ENCODE measurements around the gene SCFD1.
A peak's percentile ranks its signal among the peaks of the same experiment; 100 is the strongest.
"Not testable (repeated sequence)": the region's sequence is repeated elsewhere in the genome, so short reads cannot be mapped to it uniquely, and the experiment has no call there.

The SCFD1 gene

GRCh38 chr14:30673071-30673470 lies 51.0 kb downstream of the SCFD1 start:
- DNase-seq: no peak

DNA sequence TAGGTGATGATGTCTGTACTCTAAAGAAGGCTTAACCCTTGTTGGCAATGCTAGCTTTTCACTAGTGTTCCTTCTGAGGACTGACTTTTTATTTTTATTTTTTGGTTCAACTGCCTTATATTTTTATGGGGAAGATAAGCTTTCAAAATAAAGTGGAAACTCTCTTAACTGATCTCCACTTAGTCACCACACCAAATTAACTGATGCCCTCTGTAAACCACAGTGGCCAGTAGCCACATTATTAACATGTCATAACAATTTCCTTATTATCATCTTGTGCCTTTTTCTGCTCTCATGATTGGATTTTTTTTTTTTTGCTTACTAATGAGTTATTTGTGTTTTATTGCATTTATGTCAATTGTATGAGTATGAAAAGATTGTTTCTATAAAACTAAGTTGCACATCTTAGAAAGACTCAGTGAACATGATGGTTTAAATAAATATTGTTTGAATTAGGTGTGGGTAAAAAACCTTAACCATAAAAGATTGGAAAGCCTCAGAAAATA lies 56.9 kb downstream of the SCFD1 start:
- no peak for DNase-seq

DNA sequence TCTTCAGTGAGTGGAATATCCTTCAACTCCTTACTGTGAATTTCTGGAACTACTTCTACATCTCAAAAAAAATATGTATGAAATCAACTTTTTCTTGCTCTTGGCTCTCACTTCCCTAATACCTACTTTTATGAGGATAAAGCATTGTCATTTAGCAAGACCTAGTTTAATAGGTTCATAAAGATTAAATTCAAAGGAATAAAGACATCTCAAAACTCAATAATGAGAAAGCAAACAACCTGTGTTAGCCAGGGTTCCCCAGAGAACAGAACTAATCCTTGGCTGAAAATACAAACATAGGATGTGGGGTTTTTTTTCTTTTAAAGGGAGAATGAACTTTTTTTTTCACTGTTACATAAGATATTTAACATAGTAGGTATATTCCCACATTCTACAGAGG lies 57.9 kb downstream of the SCFD1 start:
- DNase-seq: no peak

DNA sequence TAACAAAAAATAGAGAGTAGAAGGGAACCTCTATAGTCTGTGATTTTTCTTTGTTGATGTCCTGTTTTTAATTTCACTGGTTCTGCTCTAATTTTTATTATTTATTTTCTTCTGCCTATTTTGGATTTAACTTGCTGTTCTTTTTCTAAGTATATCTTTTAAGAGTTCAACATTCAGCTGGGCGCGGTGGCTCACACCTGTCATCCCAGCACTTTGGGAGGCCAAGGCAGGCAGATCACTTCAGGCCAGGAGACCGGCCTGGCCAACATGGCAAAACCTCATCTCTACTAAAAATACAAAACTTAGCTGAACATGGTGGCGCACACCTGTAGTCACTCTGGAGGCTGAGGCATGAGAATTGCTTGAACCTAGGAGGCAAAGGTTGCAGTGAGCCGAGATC lies 58.7 kb downstream of the SCFD1 start:
- DNase-seq: not testable (repeated sequence)

- no peak for DNase-seq
Measured at GRCh38 chr14:30681752-30682355, 59.7 kb downstream of the SCFD1 start.

DNA sequence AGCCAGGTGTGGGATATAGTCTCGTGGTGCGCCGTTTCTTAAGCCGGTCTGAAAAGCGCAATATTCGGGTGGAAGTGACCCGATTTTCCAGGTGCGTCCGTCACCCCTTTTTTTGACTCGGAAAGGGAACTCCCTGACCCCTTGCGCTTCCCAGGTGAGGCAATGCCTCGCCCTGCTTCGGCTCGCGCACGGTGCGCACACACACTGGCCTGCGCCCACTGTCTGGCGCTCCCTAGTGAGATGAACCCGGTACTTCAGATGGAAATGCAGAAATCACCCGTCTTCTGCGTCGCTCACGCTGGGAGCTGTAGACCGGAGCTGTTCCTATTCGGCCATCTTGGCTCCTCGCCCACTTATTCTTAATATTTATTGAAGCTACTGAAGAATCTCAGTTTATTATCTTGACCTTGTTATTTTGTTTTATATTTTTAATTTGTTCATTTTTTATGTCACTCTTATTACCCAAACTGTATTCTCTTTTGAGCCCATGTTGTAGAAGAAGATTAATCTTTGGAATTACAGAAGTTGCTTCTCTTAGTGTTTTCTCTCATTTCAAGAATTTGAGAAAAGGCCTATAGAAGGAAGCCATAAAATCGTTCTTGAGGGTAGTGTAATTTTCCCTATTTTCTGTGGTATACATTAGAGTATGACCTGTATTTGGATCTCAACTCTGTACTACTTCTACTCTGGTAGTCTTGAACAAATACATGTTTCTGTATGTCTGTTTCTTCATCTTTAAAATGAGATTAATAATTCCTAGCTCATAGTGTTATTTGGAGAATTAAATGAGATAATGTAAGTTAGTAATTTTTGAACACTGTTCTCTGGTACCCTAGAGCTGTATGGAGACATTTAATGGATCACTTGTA lies 68.6 kb downstream of the SCFD1 start:
- not testable (repeated sequence) for DNase-seq

DNA sequence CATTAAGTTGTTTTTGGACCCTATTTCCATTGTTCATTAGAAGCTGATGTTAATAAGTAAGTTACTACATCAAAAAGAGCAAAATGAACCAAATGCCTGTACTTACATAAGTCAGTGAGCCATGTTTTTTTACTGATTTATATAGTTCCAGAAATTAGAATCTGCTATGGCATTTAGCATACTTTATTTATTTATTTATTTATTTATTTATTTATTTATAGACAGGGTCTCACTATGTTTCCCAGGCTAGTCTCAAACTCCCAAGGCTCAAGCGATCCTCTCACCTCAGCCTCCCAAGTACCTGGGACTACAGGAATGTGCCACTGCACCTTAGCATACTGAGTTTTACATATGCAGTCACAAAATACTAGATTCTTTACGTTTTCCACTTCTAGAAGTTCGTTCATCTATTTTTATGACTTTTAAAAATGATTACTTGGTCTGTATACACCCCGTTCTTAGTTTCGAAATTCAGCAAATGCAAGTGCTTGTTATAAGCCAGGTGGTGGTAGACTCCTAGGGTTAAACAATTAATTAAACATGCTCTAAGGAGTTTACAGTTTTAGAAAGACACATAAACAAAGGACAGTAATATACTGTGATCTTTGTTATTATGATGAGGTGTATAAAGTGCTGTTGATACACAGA lies 69.8 kb downstream of the SCFD1 start:
- DNase-seq: no peak

DNA sequence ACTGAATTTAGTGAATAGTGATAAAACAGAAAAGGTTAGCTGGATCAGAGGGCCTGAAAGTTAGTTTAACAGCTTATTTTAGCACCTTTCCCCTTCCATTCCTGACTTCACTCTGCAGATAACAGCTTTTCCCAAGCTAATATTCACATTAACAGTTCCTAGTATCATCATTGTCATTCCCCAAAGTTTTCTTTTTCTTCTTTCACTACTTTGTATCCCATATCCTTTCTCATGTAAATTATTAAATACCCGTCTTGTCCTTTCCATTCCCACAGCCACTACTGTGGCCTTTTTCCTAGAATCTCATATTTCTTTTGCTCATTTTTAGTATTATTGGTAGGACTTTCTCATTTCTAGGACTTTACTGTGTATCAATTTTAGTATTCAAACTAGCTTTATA lies 70.5 kb downstream of the SCFD1 start:
- DNase-seq: no peak

DNA sequence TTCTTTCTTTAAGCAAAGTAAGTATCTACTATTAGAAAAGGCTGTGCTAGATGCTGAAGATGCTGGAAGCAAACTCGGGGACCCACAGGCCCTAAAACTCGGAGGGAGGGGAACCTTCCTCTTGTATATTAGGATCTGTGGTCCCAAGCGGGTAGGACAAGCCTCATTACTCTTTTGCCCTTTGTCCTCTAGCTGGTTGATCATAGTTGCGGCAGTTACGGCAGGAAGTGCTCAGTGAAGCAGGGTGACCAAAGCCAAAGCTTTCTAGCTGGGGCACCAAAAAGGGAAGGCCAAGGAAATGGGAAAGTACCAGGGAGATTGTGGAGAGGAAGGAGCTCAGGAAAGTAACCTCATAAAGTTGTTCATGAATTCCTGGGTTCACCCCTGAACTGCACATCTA lies 76.3 kb downstream of the SCFD1 start:
- no peak for DNase-seq

GRCh38 chr14:30706704-30707103 lies 84.6 kb downstream of the SCFD1 start:
- no peak for DNase-seq

DNA sequence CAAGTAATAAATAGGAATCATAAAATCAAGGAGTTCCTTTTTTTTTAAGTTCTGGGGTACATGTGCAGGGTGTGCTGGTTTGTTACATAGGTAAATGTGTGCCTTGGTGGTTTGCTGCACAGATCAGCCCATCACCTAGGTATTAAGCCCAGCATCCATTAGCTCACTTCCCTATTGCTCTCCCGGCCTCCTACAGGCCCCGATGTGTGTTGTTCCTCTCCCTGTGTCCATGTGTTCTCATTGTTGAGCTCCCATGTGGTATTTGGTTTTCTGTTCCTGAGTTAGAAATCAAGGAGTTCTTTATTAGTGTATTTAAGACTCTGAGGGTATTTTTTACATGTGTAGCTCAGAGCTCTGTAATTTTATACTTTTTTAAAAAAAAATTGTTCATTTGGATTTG lies 86.0 kb downstream of the SCFD1 start:
- DNase-seq: no peak

DNA sequence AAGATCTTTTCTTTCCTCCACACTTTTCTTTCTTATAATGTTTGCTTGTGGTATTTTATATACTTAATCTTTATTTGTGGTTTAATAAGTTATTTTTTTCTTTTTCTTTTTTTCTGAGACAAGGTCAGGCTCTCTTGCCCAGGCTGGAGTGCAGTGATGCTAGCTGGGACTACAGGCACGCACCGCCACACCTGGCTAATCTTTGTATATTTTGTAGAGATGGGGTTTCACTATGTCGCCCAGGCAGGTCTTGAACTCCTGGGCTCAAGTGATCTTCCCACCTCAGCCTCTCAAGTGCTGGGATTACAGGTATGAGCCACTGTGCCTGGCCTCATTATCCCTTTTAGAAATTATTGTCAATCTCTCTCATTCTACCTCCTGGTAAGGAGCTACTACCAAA lies 87.1 kb downstream of the SCFD1 start:
- no peak for DNase-seq

GRCh38 chr14:30710876-30711275 lies 88.8 kb downstream of the SCFD1 start:
- no peak for DNase-seq

- no peak for DNase-seq
Measured at GRCh38 chr14:30719137-30719536, 97.0 kb downstream of the SCFD1 start.

GRCh38 chr14:30725763-30726162 lies 103.6 kb downstream of the SCFD1 start:
- no peak for DNase-seq

DNA sequence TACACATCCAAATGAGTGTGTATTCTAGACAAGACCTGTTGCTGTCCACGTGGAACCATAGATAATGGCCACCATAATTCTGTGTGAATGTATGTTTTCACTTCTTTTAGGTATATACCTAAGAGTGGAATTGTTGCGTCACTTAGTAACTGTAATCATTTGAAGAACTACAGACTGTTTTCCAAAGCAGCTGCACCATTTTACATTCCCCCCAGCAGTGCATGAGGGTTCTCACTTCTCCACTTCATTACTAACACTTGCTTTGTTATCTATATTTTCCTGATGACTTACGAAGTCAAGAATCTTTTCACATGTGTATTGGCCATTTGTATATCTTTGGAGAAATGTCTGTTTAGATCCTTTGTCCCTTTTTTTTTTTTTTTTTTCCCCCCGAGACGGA lies 106.4 kb downstream of the SCFD1 start:
- no peak for DNase-seq

DNA sequence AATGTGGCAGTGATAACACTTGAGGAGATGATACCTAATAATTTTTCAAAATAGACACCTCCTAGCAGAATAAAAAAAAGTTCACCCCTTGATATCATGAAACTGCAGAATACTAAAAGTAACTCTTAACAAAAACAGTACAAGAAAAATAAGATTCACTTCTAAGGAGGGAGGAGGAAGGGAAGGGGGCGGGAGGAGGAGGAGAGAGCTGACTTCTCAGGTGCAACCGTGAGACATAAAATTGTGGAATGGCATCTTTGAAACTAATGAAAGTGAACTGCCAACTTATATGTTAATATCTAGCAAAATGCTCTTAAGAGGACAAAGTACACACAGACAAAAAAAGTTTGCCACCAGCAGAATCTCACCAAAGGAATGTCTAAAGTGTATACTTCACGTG lies 115.8 kb downstream of the SCFD1 start:
- peak in 1 of 51 donors; percentile 2 for DNase-seq

GRCh38 chr14:30738978-30739377 lies 116.9 kb downstream of the SCFD1 start:
- DNase-seq: no peak

DNA sequence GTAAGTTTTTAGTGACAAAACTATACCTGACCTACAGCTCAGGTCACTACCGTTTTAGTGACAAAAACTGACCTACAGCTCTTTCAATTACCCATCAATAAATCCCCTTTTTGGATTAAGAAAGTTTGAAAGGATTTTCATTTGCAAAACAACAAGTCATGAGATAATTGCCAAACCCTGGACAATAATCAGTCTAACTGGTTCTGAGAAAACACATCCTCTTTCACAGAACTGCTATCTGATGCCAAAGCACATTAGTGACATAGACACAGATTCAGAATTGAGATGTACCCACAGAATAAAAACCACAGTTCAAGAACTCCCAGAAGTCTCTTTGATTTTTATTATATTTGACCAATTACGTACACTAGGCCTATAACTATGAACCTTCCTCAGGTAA lies 126.2 kb downstream of the SCFD1 start:
- DNase-seq: no peak

- DNase-seq: no peak
Measured at GRCh38 chr14:30751646-30752416, 129.7 kb downstream of the SCFD1 start.

- DNase-seq: no peak
Measured at GRCh38 chr14:30753452-30753851, 131.3 kb downstream of the SCFD1 start.

DNA sequence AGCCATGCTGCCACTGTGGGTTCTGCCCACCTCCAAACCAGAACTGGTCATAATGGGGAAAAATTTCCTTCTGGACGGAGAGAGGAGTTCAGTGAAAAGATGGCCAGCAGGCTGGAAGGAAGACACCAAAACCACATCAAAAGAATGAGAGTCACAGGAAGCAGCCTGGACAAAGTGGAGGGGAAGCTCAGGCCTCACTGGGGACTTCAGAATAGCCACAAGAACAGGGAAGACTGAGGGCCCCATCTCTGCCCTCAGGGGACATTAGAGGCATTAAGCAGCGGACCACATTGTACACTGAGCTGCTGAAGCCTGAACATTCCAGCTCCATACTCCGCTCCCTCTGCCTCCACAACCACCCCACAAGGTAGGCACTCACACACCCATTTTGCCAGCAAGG lies 132.7 kb downstream of the SCFD1 start:
- DNase-seq: no peak
